ENCODE data around the gene TMPRSS9.

GRCh38 chr19:2341244-2341751 lies 18.8 kb upstream of the TMPRSS9 start:
- TF ChIP-seq, protein P1, sequence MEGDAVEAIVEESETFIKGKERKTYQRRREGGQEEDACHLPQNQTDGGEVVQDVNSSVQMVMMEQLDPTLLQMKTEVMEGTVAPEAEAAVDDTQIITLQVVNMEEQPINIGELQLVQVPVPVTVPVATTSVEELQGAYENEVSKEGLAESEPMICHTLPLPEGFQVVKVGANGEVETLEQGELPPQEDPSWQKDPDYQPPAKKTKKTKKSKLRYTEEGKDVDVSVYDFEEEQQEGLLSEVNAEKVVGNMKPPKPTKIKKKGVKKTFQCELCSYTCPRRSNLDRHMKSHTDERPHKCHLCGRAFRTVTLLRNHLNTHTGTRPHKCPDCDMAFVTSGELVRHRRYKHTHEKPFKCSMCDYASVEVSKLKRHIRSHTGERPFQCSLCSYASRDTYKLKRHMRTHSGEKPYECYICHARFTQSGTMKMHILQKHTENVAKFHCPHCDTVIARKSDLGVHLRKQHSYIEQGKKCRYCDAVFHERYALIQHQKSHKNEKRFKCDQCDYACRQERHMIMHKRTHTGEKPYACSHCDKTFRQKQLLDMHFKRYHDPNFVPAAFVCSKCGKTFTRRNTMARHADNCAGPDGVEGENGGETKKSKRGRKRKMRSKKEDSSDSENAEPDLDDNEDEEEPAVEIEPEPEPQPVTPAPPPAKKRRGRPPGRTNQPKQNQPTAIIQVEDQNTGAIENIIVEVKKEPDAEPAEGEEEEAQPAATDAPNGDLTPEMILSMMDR (IDR thresholded peaks at IDR 0.05) = no peak
- TF ChIP-seq POLR2A (IDR thresholded peaks at IDR 0.05) = no peak

Data from thyroid gland (tissue), 4 donors.